ENCODE data around the gene ANO4. TPM values are rescaled to one million over a fixed set of nuclear protein-coding genes. Genes with fewer than 3 reads are reported as not detected.

ANO4 gene
- total RNA-seq, 3 donors from 2014 or later (not counting 1 experiment from before 2014, with no cell fraction given): not detected

DNA sequence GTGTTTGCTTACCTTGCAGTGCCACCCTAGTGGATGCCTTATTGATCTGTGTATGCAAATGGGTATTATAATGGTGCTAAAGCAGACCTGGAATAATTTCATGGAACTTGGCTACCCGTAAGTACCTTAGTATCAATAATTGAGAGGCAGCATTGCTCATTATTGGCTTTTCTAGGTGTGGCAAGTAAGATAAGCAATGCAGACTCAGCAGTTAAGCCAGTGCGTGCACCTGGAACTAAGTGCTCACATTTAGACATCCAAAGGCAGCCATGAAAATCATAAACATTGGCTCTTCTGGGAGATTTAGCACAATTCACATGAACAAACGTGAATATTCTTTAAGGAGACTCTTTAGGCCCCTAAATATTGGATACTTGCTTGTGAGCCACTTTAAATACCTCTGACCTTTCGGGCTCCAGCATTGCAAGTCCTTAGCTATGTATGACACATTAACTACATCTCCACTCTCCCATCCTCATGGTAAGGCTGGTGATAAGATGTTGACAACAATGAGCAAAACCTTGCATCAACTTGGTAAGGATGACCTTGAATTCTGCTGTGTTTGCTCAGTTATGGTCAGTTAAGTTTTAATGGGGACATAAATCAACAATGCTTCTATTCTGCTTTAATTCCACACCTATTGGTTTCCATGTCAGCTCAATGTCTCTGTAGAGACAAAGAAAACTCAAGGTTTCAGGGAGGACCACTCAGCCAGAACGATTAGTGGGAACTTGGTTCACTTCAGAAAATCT is 303.4 kb downstream of the ANO4 start:
- TF ChIP-seq, protein P1, sequence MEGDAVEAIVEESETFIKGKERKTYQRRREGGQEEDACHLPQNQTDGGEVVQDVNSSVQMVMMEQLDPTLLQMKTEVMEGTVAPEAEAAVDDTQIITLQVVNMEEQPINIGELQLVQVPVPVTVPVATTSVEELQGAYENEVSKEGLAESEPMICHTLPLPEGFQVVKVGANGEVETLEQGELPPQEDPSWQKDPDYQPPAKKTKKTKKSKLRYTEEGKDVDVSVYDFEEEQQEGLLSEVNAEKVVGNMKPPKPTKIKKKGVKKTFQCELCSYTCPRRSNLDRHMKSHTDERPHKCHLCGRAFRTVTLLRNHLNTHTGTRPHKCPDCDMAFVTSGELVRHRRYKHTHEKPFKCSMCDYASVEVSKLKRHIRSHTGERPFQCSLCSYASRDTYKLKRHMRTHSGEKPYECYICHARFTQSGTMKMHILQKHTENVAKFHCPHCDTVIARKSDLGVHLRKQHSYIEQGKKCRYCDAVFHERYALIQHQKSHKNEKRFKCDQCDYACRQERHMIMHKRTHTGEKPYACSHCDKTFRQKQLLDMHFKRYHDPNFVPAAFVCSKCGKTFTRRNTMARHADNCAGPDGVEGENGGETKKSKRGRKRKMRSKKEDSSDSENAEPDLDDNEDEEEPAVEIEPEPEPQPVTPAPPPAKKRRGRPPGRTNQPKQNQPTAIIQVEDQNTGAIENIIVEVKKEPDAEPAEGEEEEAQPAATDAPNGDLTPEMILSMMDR (IDR thresholded peaks at IDR 0.05): no peak
- Mint-ChIP-seq H3K4me1 (no peaks in the 10 kb centered on the region), H3K9me3 (peaks cover 0 to 3% of the 10 kb centered on the region in 2 donors), H3K27me3 (ENCODE audit: low read depth in 2 of 2) (no peaks in the 10 kb centered on the region), H3K27ac (no peak overlapping the region), H3K4me3 (no peak overlapping the region), H3K36me3 (no peaks in the 10 kb centered on the region)
- Histone ChIP-seq H3K4me3 (ENCODE audit: low read length) (no peak overlapping the region), H3K27me3 (ENCODE audit: control insufficient read depth, insufficient read depth, low read length) (no peaks in the 10 kb centered on the region), H3K27ac (ENCODE audit: low read length) (no peak overlapping the region), H3K36me3 (ENCODE audit: control insufficient read depth, insufficient read depth, low read length) (no peaks in the 10 kb centered on the region), H3K4me1 (ENCODE audit: control insufficient read depth, insufficient read depth, low read length) (no peaks in the 10 kb centered on the region), H3K9me3 (ENCODE audit: control insufficient read depth, insufficient read depth, low read length) (no peaks in the 10 kb centered on the region)
- DNase-seq (no peak), ATAC-seq (no peak)
- intact Hi-C loops (cut with micrococcal nuclease): no loop called here
- WGBS (ENCODE audit: insufficient coverage): 78% methylated on average over 4 of the region's 5 CpGs

DNA sequence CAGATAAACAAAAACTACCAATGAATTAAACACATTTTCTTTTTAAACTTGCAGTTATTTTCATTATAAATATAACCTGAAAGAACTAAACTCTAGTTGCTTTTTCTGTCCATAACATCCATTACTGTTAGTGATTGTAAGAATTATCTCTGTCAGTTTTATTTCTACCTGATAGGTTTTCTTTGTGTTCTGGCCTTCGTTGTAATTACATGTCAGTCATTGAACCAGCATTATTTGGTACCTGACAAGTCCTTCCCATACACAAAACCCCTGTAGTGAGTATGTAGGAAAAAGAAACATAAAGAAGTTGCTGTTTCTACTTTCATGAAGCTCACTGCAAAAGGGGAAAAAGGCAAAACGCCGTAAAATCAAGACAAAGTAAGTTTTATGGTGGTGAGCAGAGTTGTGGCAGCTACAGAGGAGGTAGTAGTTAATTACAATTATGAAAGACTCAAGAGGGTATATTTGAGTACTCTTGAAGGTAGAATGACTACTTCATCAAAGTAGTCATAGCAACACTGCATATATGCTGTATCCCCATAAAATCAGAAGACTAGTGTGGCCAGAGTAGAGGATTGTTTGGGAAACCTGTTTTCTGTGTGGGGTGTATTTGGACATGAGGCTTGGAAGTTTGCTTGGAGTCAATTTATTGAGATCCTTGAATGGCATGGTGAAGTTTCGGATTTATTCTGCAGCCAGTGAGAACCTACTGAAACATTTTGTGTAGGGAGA is 312.6 kb downstream of the ANO4 start:
- TF ChIP-seq, protein P1 (IDR thresholded peaks at IDR 0.05): no peak
- no peaks in the 10 kb centered on the region for H3K27me3 ChIP-seq (ENCODE audit: control insufficient read depth, insufficient read depth, low read length)
- H3K4me1 ChIP-seq (ENCODE audit: control insufficient read depth, insufficient read depth, low read length): no peaks in the 10 kb centered on the region
- DNase-seq: no peak
- H3K27ac Mint-ChIP-seq: no peak overlapping the region
- H3K36me3 Mint-ChIP-seq: no peaks in the 10 kb centered on the region
- no peak overlapping the region for H3K4me3 ChIP-seq (ENCODE audit: low read length)
- no peaks in the 10 kb centered on the region for H3K9me3 ChIP-seq (ENCODE audit: control insufficient read depth, insufficient read depth, low read length)
- H3K4me1 Mint-ChIP-seq: no peaks in the 10 kb centered on the region
- ATAC-seq: no peak
- no peak overlapping the region for H3K4me3 Mint-ChIP-seq
- H3K27me3 Mint-ChIP-seq (ENCODE audit: low read depth in 2 of 2): no peaks in the 10 kb centered on the region
- no peaks in the 10 kb centered on the region for H3K36me3 ChIP-seq (ENCODE audit: control insufficient read depth, insufficient read depth, low read length)
- intact Hi-C loops (cut with micrococcal nuclease): no loop called here
- no peak overlapping the region for H3K27ac ChIP-seq (ENCODE audit: low read length)
- 88% methylated on average over 3 of the region's 4 CpGs for WGBS (ENCODE audit: insufficient coverage)
- peaks cover 3 to 13% of the 10 kb centered on the region in 2 donors for H3K9me3 Mint-ChIP-seq

DNA sequence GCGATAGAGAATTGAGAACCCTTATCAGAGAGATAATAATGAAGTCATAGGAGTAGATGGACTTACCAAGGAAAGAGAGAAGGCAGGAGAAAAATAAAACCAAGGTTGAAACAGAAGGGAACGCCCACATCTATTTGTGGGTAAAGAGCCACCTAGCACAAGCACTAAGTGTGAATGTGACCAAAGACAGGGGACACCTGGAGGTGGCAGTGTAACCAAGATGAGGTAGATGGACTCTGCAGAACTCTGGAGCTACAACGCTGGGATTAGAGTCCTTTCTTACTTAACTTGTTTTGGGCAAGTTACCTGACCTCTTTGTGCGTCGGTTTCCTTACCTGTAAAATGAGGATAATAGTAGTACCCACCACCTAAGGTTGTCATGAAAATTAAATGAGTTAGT is 313.6 kb downstream of the ANO4 start:
- no peak overlapping the region for H3K27ac ChIP-seq (ENCODE audit: low read length)
- Mint-ChIP-seq H3K36me3 (no peaks in the 10 kb centered on the region), H3K4me3 (no peak overlapping the region)

More for the DNA sequence above, 313.6 kb downstream of the ANO4 start:
- intact Hi-C loops (cut with micrococcal nuclease): no loop called here
- no peak overlapping the region for H3K27ac Mint-ChIP-seq
- ATAC-seq (no peak), DNase-seq (no peak)
- no peaks in the 10 kb centered on the region for H3K27me3 Mint-ChIP-seq (ENCODE audit: low read depth in 2 of 2)
- TF ChIP-seq, protein P1 (IDR thresholded peaks at IDR 0.05): no peak
- H3K9me3 Mint-ChIP-seq: peaks cover 3 to 13% of the 10 kb centered on the region in 2 donors
- H3K9me3 ChIP-seq (ENCODE audit: control insufficient read depth, insufficient read depth, low read length): no peaks in the 10 kb centered on the region
- 93% methylated on average over 5 of the region's 5 CpGs for WGBS (ENCODE audit: insufficient coverage)
- no peak overlapping the region for H3K4me3 ChIP-seq (ENCODE audit: low read length)
- no peaks in the 10 kb centered on the region for H3K27me3 ChIP-seq (ENCODE audit: control insufficient read depth, insufficient read depth, low read length)
- no peaks in the 10 kb centered on the region for H3K4me1 Mint-ChIP-seq
- H3K36me3 ChIP-seq (ENCODE audit: control insufficient read depth, insufficient read depth, low read length): no peaks in the 10 kb centered on the region
- H3K4me1 ChIP-seq (ENCODE audit: control insufficient read depth, insufficient read depth, low read length): no peaks in the 10 kb centered on the region

Measured in natural killer cell (primary cell).